ENCODE measurements around the gene GCSH. TPM values are rescaled to one million over a fixed set of nuclear protein-coding genes. Genes with fewer than 3 reads are reported as not detected.
A peak's percentile ranks its signal among the peaks of the same experiment; 100 is the strongest.

Gene GCSH
- total and polyA plus RNA-seq, 2 of the 13 experiments (the other 11 are each of a cell fraction or from before 2014, with no cell fraction given) = 35.9 to 103 TPM

DNA sequence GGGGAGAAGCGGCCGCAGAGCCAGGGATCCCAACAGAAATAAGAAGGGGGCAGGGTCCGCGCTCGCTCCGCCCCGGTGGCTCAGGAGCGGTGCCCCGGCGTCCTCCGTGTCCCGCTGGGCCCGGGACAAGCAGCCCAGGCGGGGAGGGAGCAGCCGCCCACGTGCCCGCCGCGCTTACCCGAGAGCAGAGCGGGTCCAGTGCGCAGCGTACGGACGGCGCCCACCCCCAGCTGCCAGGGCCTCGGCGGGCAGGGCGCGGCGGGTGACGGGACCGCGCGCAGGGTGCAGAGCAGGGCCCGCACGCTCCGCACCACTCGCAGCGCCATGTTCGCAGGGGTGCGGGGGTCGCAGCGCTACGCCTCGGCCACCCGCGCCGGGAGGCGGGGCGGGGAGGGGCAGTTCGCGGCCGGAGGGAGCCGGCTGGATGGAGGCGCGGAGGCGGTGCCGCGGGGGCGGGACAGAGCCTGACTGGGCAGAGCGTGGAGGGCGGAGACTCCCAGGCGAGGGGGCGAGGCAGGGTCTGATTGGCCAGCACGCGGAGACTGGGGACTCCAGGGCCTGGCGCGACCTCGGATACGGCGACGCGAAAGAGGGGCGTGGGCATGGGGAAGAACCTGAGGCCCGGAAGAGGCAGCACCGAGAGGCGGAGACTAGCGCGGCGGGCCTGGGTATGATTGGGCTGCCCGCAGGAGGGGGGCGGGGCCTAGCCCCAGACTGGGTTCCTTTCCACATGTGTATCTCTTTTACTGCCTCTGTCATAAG lies at the start of gene GCSH (continued):
- TF ChIP-seq, protein P1, sequence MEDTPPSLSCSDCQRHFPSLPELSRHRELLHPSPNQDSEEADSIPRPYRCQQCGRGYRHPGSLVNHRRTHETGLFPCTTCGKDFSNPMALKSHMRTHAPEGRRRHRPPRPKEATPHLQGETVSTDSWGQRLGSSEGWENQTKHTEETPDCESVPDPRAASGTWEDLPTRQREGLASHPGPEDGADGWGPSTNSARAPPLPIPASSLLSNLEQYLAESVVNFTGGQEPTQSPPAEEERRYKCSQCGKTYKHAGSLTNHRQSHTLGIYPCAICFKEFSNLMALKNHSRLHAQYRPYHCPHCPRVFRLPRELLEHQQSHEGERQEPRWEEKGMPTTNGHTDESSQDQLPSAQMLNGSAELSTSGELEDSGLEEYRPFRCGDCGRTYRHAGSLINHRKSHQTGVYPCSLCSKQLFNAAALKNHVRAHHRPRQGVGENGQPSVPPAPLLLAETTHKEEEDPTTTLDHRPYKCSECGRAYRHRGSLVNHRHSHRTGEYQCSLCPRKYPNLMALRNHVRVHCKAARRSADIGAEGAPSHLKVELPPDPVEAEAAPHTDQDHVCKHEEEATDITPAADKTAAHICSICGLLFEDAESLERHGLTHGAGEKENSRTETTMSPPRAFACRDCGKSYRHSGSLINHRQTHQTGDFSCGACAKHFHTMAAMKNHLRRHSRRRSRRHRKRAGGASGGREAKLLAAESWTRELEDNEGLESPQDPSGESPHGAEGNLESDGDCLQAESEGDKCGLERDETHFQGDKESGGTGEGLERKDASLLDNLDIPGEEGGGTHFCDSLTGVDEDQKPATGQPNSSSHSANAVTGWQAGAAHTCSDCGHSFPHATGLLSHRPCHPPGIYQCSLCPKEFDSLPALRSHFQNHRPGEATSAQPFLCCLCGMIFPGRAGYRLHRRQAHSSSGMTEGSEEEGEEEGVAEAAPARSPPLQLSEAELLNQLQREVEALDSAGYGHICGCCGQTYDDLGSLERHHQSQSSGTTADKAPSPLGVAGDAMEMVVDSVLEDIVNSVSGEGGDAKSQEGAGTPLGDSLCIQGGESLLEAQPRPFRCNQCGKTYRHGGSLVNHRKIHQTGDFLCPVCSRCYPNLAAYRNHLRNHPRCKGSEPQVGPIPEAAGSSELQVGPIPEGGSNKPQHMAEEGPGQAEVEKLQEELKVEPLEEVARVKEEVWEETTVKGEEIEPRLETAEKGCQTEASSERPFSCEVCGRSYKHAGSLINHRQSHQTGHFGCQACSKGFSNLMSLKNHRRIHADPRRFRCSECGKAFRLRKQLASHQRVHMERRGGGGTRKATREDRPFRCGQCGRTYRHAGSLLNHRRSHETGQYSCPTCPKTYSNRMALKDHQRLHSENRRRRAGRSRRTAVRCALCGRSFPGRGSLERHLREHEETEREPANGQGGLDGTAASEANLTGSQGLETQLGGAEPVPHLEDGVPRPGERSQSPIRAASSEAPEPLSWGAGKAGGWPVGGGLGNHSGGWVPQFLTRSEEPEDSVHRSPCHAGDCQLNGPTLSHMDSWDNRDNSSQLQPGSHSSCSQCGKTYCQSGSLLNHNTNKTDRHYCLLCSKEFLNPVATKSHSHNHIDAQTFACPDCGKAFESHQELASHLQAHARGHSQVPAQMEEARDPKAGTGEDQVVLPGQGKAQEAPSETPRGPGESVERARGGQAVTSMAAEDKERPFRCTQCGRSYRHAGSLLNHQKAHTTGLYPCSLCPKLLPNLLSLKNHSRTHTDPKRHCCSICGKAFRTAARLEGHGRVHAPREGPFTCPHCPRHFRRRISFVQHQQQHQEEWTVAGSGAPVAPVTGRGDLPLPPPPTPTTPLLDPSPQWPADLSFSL (CRISPR knock-in tag; IDR thresholded peaks at IDR 0.05) = no peak
- TF ChIP-seq, protein P2, sequence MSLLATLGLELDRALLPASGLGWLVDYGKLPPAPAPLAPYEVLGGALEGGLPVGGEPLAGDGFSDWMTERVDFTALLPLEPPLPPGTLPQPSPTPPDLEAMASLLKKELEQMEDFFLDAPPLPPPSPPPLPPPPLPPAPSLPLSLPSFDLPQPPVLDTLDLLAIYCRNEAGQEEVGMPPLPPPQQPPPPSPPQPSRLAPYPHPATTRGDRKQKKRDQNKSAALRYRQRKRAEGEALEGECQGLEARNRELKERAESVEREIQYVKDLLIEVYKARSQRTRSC (CRISPR knock-in tag; IDR thresholded peaks at IDR 0.05; ENCODE audit: low read depth) = 0 out of 2 replicates have a peak, but pooled peaks have one; percentile 19
- TF ChIP-seq, protein P3, sequence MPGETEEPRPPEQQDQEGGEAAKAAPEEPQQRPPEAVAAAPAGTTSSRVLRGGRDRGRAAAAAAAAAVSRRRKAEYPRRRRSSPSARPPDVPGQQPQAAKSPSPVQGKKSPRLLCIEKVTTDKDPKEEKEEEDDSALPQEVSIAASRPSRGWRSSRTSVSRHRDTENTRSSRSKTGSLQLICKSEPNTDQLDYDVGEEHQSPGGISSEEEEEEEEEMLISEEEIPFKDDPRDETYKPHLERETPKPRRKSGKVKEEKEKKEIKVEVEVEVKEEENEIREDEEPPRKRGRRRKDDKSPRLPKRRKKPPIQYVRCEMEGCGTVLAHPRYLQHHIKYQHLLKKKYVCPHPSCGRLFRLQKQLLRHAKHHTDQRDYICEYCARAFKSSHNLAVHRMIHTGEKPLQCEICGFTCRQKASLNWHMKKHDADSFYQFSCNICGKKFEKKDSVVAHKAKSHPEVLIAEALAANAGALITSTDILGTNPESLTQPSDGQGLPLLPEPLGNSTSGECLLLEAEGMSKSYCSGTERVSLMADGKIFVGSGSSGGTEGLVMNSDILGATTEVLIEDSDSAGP (CRISPR knock-in tag; IDR thresholded peaks at IDR 0.05; ENCODE audit: borderline replicate concordance) = peak; percentile 80
- TF ChIP-seq SYNCRIP (IDR thresholded peaks at IDR 0.05; ENCODE audit: insufficient read depth, low read depth, low read length) (no peak), ZNF619 (CRISPR knock-in tag; IDR thresholded peaks at IDR 0.05) (no peak), RFXAP (CRISPR knock-in tag; IDR thresholded peaks at IDR 0.05; ENCODE audit: borderline replicate concordance) (peak; percentile 73), SIX1 (CRISPR knock-in tag; IDR thresholded peaks at IDR 0.05; ENCODE audit: borderline replicate concordance) (no peak), ZNF251 (CRISPR knock-in tag; IDR thresholded peaks at IDR 0.05) (no peak), ZNF460 (CRISPR knock-in tag; IDR thresholded peaks at IDR 0.05; ENCODE audit: borderline replicate concordance) (no peak), ATM (IDR thresholded peaks at IDR 0.05; ENCODE audit: borderline replicate concordance) (no peak), RFX5 (IDR thresholded peaks at IDR 0.05; ENCODE audit: low read depth, low read length) (0 out of 2 replicates have a peak, but pooled peaks have one; percentile 29)
- TF ChIP-seq, protein P4, sequence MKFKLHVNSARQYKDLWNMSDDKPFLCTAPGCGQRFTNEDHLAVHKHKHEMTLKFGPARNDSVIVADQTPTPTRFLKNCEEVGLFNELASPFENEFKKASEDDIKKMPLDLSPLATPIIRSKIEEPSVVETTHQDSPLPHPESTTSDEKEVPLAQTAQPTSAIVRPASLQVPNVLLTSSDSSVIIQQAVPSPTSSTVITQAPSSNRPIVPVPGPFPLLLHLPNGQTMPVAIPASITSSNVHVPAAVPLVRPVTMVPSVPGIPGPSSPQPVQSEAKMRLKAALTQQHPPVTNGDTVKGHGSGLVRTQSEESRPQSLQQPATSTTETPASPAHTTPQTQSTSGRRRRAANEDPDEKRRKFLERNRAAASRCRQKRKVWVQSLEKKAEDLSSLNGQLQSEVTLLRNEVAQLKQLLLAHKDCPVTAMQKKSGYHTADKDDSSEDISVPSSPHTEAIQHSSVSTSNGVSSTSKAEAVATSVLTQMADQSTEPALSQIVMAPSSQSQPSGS (CRISPR knock-in tag; IDR thresholded peaks at IDR 0.05) = 0 out of 2 replicates have a peak, but pooled peaks have one; percentile 21
- TF ChIP-seq, protein P5, sequence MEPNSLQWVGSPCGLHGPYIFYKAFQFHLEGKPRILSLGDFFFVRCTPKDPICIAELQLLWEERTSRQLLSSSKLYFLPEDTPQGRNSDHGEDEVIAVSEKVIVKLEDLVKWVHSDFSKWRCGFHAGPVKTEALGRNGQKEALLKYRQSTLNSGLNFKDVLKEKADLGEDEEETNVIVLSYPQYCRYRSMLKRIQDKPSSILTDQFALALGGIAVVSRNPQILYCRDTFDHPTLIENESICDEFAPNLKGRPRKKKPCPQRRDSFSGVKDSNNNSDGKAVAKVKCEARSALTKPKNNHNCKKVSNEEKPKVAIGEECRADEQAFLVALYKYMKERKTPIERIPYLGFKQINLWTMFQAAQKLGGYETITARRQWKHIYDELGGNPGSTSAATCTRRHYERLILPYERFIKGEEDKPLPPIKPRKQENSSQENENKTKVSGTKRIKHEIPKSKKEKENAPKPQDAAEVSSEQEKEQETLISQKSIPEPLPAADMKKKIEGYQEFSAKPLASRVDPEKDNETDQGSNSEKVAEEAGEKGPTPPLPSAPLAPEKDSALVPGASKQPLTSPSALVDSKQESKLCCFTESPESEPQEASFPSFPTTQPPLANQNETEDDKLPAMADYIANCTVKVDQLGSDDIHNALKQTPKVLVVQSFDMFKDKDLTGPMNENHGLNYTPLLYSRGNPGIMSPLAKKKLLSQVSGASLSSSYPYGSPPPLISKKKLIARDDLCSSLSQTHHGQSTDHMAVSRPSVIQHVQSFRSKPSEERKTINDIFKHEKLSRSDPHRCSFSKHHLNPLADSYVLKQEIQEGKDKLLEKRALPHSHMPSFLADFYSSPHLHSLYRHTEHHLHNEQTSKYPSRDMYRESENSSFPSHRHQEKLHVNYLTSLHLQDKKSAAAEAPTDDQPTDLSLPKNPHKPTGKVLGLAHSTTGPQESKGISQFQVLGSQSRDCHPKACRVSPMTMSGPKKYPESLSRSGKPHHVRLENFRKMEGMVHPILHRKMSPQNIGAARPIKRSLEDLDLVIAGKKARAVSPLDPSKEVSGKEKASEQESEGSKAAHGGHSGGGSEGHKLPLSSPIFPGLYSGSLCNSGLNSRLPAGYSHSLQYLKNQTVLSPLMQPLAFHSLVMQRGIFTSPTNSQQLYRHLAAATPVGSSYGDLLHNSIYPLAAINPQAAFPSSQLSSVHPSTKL (CRISPR knock-in tag; IDR thresholded peaks at IDR 0.05) = peak; percentile 16; the same call in 1 of the 2 replicates
